Activated CD4-positive, alpha-beta T cell treated with anti-CD3 and anti-CD28 coated beads, Interleukin-2, amount 50 U/mL, for 24 hours (primary cell): ENCODE data around the gene OTOG.

ENCODE experiments used
- DNase-seq, 2 donors: peaks; one replicate each; pipeline ENCODE4 v3.0.0-alpha.2; 2020; ENCODE audit warnings: low read depth in 1 of 2, low spot score in 1 of 2

Gene OTOG

GRCh38 chr11:17602105-17603001, 55.3 kb downstream of the OTOG start:
- DNase-seq = no peak

- no peak for DNase-seq
Observed at GRCh38 chr11:17603056-17603825, 56.2 kb downstream of the OTOG start.

DNA sequence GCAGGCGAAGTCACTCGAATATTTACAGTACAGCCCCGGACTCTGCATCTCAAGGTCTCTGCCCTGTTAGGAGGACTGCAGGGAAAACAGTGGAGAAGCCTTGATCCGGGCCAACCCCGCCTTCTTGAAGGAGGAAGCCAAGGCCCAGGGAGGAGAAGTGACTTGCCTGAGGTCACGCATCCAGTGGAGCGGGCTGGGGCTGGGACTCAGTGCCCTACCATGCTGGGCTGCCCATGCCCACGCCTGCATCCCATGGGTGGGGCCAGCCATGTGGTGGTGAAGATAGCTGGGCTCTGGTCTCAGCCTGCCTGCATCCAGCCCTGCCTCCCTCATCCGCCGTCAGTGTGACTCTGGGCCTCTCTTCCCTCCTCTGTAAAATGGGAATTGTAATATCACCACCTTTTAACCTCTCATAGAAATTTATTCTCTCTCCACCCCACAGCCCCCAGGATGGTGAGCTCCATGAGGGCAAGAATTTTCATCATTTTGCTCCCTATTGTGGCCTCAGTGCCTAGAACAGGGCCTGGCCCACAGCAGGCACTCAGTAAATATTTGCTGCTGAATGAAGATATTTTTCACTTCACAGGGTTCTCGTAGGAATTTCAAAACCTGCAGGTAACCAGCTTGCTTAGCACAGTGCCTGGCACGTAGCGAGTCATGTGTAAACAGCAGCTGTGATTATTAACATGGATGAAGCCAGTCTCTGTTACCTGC, 57.3 kb downstream of the OTOG start:
- no peak for DNase-seq

DNA sequence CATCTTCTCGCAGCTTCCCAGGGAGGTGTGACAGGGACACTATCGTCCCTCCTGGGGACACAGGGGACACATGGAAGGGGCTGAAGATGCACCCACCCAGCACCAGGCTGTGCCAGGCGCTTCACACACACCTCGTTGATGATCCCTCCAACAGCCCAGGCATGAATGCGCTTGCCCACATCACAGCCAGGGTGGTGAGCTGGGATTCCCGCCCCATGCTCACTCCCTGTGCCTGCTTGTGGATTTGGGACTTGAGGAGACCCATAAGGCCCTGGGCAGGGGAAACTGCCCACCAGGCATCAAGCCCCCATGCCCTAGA, 57.8 kb downstream of the OTOG start:
- DNase-seq = no peak

GRCh38 chr11:17605651-17606122, 58.6 kb downstream of the OTOG start:
- no peak for DNase-seq

GRCh38 chr11:17606233-17607082, 59.4 kb downstream of the OTOG start:
- no peak for DNase-seq

- no peak for DNase-seq
Observed at GRCh38 chr11:17607083-17607429, 60.0 kb downstream of the OTOG start.

GRCh38 chr11:17607591-17608570, 60.8 kb downstream of the OTOG start:
- no peak for DNase-seq

DNA sequence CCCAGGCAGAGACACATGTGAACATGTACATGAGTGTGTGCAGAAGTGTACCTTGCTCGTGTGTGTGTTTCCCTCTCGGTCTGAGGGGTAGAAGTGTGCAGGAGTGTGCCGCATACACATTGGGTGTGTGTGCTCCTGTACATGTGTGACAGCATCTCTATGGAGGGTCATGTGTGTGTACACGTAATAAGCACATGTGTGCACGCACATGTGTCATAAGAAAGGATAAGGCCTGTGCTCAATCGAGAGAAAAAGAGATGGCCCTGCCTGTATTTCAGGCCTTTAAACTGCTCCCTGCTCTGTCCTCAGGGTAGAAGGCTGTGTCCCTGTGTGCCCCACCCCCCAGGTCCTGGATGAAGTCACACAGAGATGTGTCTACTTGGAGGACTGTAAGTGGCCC, 61.8 kb downstream of the OTOG start:
- DNase-seq = no peak

DNA sequence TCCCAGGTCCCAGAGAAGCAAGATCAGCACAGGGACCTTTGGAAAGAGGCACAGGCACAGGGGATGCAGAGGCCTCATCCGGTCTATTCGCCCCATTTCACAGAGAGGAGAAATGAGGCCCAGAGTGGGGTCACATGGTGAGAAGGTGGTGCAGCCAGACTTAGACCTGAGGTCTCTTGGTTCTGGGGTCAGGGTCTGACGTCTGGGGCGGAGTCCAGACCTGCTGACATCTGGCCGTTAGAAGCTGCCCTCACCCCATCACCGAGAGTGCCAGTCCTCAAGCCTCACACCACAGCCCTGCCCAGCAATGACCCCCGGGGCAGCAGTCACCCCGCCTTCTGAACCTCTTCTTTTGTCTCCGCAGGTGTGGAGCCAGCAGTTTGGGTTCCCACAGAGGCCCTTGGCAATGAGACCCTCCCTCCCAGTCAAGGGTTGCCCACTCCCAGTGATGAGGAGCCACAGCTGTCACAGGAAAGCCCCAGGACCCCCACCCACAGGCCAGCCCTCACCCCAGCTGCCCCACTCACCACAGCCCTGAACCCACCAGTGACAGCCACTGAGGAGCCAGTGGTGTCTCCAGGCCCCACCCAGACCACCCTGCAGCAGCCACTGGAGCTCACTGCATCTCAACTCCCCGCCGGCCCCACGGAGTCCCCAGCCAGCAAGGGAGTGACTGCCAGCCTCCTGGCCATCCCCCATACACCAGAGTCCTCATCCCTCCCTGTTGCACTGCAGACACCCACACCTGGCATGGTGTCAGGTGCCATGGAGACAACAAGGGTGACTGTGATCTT, 62.4 kb downstream of the OTOG start:
- DNase-seq = no peak

GRCh38 chr11:17610085-17610894, 63.2 kb downstream of the OTOG start:
- DNase-seq = no peak

GRCh38 chr11:17611049-17611448, 64.0 kb downstream of the OTOG start:
- DNase-seq = no peak

GRCh38 chr11:17611503-17612220, 64.6 kb downstream of the OTOG start:
- DNase-seq = no peak

DNA sequence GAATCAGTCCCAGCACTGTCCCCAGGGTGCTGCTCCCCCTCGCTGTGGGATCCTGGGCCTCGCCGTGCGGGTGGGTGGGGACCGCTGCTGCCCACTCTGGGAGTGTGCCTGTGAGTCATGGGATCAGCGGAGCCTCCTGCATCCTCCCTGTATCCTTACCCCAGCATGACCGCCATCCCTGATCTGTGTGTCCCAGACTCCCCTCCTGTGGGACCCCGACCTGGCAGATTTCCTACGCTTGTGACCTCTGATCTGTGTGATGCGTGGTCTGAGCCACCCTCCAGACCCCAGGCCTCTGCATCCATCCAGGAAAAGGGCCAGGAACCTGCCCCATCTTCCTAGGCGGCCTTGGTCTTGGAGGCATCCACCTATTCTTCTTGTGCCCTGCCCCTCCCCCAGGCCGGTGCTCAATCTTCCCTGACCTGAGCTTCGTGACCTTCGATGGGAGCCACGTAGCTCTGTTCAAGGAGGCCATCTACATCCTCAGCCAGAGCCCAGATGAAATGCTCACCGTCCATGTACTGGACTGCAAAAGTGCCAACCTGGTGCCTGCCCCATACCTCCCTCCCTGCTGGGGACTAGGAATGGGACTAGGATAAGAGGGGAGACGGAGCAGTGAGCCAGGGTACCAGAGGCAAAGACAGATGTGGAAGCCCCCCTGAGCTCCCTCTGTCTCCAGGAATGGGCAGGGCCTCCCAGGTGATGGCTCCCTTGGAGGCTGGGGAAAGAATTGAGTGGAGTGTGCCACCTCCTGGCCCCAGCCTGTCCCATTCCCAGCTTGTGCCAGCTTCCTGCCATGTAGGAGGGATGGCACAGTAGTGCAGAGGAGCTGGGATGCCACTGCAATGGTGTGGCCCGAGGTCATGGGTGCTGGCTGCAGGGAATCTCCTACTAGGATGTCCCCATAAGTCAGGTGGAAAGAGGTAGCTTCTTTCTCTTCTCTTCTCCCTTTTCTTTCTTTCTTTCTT, 65.4 kb downstream of the OTOG start:
- DNase-seq = no peak

DNA sequence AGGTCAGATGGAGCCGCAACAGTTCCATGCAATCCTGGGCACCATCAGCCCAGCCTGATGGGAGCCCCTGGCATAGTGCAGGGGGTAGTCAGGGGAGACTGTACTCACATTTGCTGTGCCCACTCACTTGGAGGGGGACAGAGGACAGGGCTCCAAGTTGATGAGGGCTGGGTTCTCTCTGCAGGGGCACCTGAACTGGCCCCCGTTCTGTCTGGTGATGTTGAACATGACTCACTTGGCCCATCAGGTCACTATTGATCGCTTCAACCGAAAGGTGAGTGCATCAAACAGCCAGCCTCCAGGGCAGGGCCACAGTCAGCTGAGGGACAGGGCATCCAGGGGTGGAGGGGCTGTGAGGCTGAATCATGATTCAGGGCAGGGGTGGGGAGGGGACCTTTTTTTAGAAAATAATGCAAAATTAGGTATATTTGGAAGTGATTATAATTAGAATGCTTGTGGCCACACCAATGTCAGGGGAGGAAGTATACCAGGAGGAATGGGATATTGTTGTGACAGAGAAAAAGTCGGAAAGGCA, 66.4 kb downstream of the OTOG start:
- no peak for DNase-seq

GRCh38 chr11:17613983-17614382, 66.9 kb downstream of the OTOG start:
- DNase-seq = no peak
